HG03064 (cell line): ENCODE data around the gene ZSCAN23.
A peak's percentile ranks its signal among the peaks of the same experiment; 100 is the strongest.

Experiments used
- ATAC-seq: cut with Tn5 transposase; IDR thresholded peaks from one replicate; pipeline ENCODE4 v1.9.1; 2021; ENCODE audit warnings: low read depth; ENCODE audit not compliant: unreplicated experiment

The ZSCAN23 gene

DNA sequence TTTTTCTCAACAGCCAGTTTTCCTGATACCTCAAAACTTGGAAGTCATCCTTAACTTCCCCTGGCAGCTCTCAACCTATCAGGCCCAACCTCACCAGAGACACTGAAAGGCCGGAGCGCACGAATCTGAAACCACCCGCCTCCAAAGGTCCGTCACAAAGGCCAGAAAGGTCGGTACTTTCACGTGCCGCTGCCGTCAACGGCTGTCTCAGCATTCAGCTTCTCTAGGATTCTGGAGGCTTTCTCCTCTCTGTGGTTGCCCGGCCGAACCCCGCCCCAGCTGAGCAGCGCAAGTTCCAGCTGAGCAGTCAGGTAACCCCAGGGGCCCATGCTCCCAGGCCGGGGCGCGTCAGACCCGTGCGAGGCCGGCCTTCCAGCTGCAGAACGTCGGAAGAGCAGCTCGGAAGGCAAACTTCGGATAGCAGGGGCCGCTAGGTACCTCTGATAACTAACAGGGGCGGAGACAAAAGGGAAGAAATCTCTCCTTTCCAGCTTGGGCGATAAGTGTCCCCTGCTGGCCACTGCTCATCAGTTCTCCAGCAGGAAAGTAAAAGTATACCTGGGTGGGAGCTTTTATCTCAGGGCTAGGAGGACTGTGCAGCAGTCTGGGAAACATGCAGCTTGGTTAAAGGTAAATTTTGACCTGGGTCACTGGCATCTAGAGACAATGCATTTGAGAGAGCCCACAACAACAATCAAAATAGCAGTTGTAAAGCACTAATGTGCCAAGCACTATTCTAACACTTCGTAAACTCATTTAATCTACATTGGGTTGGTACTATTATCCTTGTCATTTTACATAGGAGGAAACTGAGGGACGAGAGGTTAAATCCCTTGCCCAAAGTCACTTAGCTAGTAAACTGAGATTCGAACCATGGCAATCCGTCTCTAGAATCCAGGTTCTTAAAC lies 59.8 kb downstream of the ZSCAN23 start:
- peak; percentile 76 for ATAC-seq
